ENCODE measurements around the gene KCND2.
"Not testable (repeated sequence)": the region's sequence is repeated elsewhere in the genome, so short reads cannot be mapped to it uniquely, and the experiment has no call there.

KCND2 gene

DNA sequence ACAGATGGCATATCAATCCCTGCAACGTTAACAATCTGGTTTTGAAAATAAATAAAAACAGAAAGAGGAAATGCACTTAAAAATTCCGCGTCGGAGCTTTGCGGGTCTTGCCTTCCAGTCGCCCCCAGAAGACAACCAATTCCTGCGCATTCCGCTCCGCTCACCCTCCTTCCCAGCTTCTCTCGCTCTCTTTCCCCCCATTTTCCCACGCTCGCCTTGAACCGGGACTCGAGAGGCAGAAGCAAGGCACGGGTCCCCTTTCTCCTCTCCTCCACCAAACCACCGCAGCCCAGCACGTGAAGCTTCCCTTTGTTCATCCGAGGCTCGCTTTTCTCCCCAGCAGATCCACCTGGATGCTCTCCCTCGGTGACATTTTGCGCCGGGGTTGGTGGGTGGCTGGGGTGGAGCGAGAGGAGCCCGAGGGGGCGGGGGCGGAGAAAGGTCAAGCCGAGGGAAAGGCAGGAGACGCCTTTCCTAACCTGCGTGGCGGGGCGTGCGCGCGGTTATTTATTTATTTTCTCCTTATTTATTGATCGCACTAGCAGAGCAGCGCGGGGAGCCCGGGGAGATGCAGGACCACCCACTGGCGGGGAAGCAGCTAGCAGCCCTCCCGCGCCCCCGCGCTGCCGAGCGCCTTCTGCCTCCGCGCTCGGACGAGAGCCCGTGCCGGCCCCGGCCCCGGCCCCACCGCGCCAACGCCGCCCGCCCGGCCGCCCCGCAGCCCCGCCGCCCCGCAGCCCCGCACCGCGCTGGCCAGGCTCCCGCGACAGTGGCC lies at the start of gene KCND2:
TSS of gene KCND2 (plus strand) at position 475 of the 775 bp plus-strand sequence.
- DNase-seq, result no peak

DNA sequence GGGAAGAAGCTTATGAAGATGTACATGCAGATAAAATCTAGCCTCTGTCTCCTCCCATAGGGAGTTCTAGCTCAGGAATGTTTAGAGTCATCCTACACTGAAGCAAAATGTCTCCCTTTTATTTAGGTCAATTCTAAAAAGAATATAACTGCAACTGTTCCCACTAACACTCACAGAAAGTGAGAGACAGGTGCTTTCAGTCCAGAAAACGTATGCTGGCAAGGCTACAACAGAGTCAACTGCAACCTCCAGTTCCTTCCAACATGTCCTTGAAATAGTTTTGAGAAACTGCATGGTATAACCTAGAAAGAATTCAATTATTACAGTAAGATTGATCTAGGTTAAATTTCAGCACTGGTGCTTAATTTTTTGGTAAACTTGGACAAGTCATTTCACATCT lies 46.8 kb upstream of the KCND2 start:
- DNase-seq, result no peak

DNA sequence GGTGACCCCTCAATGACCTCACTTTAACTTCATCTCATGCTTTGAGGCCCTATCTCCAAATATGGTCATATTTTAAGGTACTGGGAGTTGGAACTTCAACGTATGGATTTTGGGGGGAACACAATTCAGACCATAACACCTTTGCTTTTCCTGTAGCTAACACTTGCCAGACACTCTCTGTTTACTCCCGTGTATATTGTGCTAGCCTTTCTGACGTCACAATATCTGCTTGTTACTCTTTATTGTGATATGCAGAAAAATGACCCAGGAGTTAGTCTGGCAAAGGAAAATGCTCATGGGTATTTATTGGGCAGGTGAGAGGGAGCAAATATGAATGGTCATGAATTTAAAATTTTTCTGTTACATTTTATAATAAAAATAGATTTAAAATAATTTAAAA lies 45.7 kb upstream of the KCND2 start:
- DNase-seq, result no peak

DNA sequence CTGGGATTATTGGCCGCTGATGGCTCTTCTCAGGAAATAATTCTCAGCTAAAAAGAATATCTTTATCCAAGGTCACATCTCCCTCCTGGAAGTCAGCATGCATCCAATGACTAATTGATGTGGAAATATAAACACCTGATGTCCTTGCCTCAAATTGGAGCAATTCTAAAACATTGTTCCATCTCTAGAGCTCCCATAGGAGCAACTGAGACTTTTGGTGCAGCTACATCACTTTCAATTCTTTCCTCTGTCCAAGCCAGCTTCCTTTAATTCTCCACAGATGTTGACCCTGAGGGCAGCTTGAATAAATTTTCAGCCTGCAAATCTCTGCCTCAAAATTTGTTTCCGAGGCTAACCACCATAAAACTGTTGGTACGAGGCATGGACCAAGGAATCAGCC lies 43.9 kb upstream of the KCND2 start:
- no peak for DNase-seq

DNA sequence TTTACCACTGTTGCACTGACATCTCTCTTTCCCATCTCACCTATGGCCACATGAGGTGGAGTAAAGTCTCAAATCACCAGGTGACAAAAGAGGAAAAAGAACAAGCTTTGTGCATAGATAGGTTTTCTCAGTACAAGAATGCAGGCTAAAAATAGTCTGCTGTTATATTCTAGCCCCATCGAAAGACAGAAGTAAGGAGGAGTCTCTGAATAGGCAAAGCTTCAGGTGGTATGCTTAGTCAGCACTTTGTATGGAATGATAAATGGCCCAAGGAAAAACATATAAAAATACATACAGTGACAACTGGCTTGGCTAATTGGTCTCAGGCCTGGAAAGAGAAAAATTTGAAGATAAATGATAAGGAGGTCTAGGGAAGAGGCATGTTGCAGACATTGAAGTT lies 39.6 kb upstream of the KCND2 start:
- no peak for DNase-seq

DNA sequence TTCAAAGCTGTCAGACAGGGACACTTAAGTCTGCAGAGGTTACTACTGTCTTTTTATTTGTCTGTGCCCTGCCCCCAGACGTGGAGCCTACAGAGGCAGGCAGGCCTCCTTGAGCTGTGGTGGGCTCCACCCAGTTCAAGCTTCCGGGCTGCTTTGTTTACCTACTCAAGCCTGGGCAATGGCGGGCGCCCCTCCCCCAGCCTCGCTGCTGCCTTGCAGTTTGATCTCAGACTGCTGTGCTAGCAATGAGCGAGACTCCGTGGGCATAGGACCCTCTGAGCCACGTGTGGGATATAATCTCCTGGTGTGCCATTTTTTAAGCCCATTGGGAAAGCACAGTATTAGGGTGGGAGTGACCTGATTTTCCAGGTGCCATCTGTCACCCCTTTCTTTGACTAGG lies 32.6 kb upstream of the KCND2 start:
- not testable (repeated sequence) for DNase-seq

DNA sequence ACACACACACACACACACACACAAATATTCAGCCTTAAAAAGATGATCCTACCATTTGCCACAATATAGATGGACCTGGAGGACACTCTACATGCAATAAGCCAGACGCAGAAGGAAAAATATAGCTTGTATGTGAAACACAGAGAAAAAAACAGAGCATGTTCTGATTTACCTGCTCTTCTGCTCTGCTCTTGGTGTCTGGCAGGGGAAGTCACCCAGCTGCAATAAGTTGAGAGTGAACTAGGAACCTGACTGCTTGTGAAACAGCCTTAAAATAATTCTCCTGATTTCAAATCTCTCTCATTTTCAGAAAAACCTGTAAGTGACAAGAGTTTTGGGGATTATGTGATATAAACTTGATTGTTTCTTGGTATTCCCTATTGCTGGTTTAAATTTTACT lies 31.0 kb upstream of the KCND2 start:
- no peak for DNase-seq

DNA sequence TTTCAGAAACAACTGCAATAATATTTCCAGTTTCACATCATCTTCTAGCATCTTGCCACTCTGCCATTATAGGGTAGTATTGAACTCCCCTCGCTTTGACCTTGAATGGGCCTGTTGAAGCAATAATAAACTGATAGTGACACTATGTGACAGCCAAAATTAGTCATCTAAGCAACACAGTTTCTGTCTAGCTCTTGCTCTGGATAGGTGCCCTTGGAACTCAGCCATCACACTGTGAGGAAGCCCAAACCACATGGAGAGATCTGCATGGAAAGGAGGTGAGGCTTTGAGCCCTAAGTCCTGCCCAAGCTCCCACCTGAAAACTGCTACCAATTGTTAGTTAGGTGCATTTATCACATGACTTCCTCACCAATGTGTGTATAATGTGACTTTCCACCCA lies 18.1 kb upstream of the KCND2 start:
- no peak for DNase-seq

DNA sequence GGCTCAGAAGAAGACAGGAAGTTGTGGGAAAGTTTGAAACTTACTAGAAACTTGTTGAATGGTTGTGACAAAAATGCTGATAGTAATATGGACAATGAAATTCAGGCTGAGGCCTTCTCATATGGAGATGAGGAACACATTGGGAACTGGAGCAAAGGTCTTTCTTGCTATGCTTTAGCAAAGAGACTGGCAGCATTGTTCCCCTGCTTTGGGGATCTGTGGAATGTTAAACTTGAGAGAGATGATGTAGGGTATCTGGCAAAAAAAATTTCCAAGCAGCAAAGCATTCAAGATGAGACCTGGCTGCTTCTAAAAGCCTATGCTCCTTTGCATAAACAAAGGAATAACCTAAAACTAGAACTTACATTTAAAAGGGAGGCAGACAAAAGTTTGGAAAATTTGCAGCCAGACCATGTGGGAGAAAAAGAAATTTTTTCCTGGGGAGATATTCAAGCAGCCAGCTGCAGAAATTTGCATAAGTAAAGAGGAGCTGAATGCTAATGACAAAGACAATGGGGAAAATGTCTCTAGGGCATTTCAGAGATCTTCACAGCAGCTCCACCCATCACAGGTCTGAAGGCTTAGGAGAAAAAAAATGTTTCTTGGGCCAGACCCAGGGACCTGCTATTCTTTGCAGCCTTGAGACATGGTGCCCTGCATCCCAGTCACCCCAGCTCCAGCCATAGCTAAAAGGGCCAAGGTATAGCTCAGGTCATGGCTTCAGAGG lies 16.5 kb upstream of the KCND2 start:
- no peak for DNase-seq

DNA sequence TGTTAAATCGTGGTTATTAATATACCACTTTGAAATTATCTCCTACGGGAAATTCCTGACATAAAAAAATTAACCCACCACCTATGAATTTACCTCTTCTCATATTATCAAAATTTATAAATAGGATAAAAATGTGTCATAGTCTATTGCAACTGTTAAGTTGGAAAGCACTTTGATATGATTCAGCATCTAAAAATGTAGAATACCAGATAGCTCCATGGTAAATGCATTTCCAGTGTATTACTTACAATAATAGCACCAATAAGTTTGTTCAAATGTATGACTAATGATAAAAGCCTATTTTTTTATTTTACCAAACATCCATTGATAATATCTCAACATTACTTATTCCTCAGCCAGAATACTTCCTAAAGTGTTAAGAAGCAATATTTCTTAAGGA lies 13.6 kb upstream of the KCND2 start:
- no peak for DNase-seq

DNA sequence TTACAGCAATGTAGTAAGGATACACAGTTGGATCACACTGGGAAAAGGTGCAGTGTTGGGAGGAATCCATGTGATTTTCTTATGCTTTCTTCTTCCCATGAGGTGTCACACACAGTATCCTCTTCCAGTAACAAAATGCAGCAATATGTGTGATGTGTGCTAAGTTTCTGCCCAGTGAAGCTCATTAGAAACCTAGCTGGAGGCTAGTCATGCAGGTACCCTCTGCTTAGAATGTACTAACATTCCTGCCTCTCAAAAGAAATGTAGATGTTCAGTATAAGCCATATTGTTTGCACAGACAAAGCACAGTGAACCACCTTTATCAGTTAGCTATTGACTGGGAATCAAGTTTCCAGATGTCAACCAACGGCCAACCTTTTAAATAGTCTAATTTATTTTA lies 12.9 kb upstream of the KCND2 start:
- no peak for DNase-seq

DNA sequence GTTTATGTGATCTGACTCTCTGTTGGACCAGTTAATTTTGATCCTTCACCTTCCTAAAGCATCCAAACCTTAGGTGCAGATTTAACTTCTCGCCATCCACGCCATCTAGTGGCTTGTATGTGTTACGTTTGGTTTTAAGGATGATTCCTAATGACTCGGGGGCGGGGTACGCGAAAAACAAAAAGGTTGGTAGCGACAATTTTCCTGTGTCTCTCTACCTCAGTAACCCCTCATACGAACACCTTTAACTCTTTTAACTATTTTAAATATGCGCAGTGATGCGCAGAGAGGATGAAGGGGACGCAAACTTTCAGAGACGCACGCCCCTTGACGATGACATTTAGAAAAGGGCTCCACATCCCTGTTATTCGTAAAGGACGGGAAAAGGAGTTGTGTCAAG lies 714 bp upstream of the KCND2 start:
- no peak for DNase-seq

DNA sequence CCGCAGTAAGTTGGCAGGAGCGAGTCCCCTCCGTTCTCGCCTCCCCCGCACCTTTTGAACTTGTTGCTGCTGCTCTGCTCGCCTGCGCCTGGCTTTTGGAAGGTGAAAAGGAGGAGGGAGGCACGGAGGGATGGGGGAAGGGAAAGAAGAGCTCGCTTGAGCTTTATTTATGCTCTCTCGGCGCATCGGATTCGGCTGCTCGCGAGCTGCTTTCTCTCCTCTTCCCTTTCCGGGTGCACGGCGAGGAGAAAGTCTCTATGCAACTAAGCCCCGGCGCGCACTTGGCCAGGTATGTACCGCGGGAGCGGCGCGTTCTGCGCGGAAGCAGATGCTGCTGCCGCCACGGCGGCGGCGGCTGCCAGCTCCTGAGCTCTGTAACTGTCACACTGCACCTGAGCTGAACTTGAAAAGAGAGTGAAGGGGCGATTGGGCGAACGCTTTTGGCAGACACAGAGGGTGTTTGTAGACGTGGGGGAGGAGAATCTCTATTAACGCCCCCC lies 551 bp downstream of the KCND2 start:
- no peak for DNase-seq

DNA sequence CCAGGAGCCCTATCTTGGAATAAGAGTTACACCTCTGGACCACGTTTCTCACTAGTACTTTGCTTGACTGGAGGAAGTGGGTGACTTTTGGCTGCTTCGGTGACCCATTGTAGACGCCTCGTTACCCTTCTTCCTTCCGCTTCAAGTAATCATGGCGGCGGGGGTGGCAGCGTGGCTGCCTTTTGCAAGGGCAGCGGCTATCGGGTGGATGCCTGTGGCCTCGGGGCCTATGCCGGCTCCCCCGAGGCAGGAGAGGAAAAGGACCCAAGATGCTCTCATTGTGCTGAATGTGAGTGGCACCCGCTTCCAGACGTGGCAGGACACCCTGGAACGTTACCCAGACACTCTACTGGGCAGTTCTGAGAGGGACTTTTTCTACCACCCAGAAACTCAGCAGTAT lies 1.5 kb downstream of the KCND2 start:
- no peak for DNase-seq

DNA sequence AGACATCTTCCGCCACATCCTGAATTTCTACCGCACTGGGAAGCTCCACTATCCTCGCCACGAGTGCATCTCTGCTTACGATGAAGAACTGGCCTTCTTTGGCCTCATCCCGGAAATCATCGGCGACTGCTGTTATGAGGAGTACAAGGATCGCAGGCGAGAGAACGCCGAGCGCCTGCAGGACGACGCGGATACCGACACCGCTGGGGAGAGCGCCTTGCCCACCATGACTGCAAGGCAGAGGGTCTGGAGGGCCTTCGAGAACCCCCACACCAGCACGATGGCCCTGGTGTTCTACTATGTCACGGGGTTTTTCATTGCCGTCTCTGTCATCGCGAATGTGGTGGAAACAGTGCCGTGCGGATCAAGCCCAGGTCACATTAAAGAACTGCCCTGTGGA lies 1.9 kb downstream of the KCND2 start:
- no peak for DNase-seq

DNA sequence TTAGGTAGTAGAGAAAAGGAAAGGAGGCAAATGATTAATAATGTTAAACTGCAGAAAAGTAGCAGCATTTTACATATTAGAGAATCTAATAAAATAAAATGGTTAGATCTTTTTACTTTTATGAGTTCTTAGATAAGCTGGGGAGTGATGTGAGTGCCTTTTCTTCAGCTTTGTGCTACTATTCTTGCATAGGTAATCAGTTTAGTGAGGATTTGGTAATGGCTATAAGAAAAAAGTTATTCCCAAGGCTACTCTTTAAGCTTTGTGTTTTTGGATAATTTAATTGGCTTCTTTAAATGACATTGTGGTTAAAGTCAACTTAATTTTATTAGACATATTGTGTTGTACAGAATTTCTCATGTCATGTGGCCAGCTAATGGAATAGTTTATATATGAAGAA lies 3.7 kb downstream of the KCND2 start:
- DNase-seq, result no peak

DNA sequence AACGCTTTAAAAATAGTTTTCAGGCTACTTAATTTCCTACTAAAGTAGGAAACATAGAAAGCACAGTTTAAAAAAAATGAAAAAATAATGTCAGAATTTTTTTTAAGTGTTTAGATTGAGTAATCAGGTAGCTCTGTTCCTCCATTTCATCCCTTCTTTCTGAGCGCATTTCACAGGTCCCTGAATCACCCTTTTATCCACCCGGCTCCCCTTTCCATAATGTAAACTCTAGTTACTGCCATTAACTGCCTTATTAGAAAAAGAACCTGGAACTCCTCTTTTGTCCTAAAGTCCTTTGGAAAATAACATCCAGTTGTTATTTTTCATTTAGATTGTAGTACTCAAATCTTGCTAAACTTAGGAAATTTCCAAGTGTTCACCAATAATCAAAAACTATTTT lies 5.8 kb downstream of the KCND2 start:
- DNase-seq, result no peak

DNA sequence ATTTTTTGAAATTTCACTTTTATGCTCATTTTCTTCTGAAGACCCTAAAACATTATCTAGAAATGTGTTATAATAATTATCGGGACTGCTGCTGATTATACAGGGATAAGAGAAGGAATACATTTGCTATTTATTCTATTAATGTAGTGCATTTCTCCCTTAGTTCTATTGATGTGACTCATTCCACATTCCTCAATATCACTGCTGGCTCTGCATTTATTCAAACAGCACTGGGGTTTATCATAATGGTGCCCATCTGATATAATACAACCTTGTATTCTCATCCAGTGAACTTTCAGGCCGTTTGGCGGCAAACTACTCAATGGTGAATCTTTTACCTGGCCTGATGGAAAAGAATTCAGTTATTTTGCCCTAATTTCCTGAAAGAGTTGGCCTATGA lies 7.8 kb downstream of the KCND2 start:
- no peak for DNase-seq

DNA sequence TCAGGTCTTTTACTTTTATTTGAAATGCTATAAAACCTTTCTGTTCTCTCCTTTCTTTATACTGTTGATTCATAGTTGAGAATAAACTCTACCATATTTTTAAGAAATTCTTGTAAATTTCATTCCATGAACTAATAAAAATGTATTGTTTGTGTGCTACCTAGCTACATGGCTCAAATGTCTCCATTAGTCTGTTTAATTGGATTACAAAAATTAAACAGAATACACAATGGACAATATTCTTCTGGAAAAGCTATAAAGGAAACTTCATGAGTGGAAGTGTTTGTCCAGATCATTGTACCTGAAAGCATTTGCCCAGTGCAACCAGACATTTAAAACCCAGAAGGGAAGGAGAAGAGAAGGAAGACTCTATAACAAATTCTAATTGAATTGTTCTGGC lies 20.1 kb downstream of the KCND2 start:
- no peak for DNase-seq

DNA sequence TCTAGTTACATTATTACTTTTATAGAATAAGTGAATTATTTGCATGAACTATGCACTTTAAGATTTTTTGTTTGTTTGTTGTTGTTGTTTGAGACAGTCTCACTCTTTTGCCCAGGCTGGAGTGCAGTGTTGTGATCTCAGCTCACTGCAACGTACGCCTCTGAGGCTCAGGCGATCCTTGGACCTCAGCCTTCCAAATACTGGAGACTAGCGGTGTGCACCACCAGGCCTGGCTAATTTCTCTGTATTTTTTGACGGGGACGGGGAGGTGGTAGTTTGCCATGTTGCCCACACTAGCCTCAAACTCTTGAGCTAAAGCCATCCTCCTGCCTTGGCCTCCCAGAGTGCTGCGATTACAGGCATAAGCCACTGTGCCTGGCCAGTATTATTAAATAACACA lies 29.2 kb downstream of the KCND2 start:
- DNase-seq, result no peak

DNA sequence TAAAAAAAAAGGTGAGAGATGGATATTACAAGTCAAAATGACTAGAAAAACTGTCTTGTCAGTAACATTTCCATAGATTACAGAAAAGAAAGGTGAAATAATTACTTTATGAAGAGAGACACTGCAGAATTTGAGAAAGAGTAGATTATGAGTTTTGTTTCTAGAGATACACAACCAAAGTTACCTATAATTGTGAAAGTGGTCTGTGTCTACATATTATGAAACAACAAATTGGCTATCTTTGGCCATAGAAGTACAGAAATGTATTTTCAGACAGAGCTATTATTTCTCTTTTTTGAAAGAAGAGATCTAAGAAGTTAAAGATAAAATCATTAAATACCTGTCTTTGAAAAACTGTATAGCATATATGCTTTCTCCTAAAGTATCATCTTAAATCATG lies 30.1 kb downstream of the KCND2 start:
- no peak for DNase-seq

DNA sequence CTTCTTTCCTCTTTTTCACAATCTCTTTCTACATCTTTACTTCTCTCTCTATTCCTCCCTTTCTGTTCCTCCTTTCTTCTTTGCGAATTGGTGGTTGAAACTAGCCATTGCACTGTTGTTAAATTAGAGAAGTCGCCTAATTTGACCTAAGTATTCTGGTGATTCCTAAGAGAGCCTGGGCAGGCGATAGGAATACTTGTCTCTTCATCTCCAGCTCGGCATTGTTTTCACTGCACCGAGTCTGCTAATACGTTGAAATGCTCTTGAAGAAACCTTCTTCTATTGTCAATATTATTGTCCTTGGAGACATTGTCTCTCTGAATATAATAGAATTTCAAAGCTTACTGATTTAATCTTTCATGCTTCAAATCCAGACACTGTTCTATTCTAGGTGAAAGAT lies 31.7 kb downstream of the KCND2 start:
- no peak for DNase-seq

DNA sequence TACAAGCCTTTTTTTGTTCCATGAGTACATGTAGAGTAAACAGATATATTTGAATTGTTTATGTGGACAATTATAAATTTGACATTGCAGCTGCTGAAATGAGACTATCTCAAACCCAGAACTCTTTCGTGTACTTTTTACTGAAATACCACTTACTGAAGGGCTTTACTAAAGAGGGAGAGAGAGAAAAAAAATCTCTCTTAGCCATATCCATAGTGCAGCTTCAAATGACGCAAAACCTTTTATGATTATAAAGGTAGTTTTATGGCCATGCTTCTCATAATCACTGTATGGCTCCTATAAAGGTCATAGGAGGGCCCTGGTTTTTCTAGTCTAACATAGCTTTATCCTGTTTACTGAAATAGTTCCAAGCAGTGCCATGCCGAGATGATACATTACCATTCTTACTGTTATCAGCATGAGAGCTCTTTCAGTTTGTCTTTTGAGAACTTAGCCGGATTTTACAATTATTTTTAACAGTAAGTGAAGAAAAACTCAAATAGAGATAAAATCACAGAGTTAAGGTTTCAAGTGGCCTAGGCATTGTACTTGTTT lies 35.1 kb downstream of the KCND2 start:
- no peak for DNase-seq

All from activated CD4-positive, CD25-positive, alpha-beta regulatory T cell treated with anti-CD3 and anti-CD28 coated beads, Interleukin-2, amount 50 U/mL, for 72 hours (primary cell).